ENCODE data around the gene TSR1. TPM values are rescaled to one million over a fixed set of nuclear protein-coding genes. Genes with fewer than 3 reads are reported as not detected.
"Not testable (repeated sequence)": the region's sequence is repeated elsewhere in the genome, so short reads cannot be mapped to it uniquely, and the experiment has no call there.

TSR1 gene
- total RNA-seq, 2 experiments from 2014 or later, result 36.0 to 36.6 TPM

- H3K36me3 Mint-ChIP-seq (ENCODE audit: low read depth), result peaks cover 27% of the 10 kb centered on the region
- ChIA-PET CTCF (interaction anchor here (0.5 to 1.4 kb wide), 4 partner anchors 11 to 276 kb away, joined by 3 to 5 read pairs (median 4); partner anchors contain the start of gene HIC1), POLR2A (interaction anchor here (1.4 kb wide), 1 partner anchor 52 kb away, joined by 3 read pairs; no protein-coding TSS in a partner anchor)
- DNase-seq, result no peak
- H3K27me3 Mint-ChIP-seq (ENCODE audit: low read depth), result no peaks in the 10 kb centered on the region
- no peak overlapping the region for H3K27ac Mint-ChIP-seq
- no peak for ATAC-seq
- H3K9me3 Mint-ChIP-seq (ENCODE audit: insufficient read depth), result no peaks in the 10 kb centered on the region
- H3K4me3 Mint-ChIP-seq, result no peak overlapping the region
- peaks cover 13% of the 10 kb centered on the region for H3K4me1 Mint-ChIP-seq (ENCODE audit: low read depth)
These were observed 5.0 kb downstream of the TSR1 start for GRCh38 chr17:2331303-2331702.

GRCh38 chr17:2323629-2324314 is 12.5 kb downstream of the TSR1 start:
- CTCF ChIA-PET, result no interaction called here
- ATAC-seq (no peak), DNase-seq (no peak)
- Mint-ChIP-seq H3K27me3 (ENCODE audit: low read depth) (no peaks in the 10 kb centered on the region), H3K27ac (peak overlapping the region; percentile 67), H3K4me3 (no peak overlapping the region), H3K9me3 (ENCODE audit: insufficient read depth) (no peaks in the 10 kb centered on the region), H3K36me3 (ENCODE audit: low read depth) (peaks cover 52% of the 10 kb centered on the region), H3K4me1 (ENCODE audit: low read depth) (peaks cover 19% of the 10 kb centered on the region)
- POLR2A ChIA-PET, result interaction anchor here (1.0 to 1.1 kb wide), 2 partner anchors 12 to 14 kb away, joined by 3 to 4 read pairs; partner anchors contain the start of gene TSR1

DNA sequence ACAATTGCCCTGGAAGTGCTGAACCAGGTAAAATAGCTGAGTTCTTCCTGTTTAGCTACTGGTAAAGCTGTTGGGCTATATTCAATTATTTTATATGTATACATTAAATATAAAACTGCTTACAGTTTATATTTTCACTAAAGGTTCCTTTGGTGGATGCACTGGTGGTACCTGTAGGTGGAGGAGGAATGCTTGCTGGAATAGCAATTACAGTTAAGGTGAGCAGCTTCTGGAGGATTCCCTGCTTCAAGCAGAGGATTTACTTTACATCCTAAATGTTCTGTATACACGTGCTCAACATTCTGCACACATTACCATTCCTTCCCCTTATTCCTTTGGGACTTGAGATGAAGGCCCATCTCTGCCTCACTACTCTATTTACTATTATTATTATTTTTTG is 14.9 kb downstream of the TSR1 start:
- no peak overlapping the region for H3K27ac Mint-ChIP-seq
- ChIA-PET POLR2A (no interaction called here), CTCF (no interaction called here)
- H3K4me1 Mint-ChIP-seq (ENCODE audit: low read depth), result peaks cover 17% of the 10 kb centered on the region
- ATAC-seq (no peak), DNase-seq (no peak)
- no peak overlapping the region for H3K4me3 Mint-ChIP-seq
- H3K36me3 Mint-ChIP-seq (ENCODE audit: low read depth), result peaks cover 50% of the 10 kb centered on the region
- no peaks in the 10 kb centered on the region for H3K9me3 Mint-ChIP-seq (ENCODE audit: insufficient read depth)
- no peaks in the 10 kb centered on the region for H3K27me3 Mint-ChIP-seq (ENCODE audit: low read depth)

DNA sequence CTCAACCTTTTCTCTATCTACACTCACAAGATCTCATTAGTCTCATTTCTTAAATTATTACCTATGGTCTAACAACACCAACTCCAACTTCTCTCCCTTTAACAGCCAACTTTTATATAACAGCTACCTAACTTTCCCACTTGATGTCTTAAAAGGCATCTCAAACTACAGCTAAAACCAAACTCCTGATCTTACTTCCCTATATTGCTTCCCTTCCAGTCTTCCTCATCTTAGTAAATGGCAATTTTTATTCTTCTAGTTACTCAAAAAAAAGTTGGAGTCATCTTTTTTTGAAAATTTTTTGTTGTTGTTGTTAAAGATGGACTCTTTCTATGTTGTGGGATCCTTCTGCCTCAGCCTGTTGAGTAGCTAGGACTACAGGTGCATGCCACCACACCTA is 17.2 kb downstream of the TSR1 start:
- H3K27me3 Mint-ChIP-seq (ENCODE audit: low read depth), result no peaks in the 10 kb centered on the region
- CTCF ChIA-PET, result interaction anchor here (1.0 to 1.2 kb wide), 2 partner anchors 64 to 264 kb away, joined by 4 read pairs; partner anchors contain the start of gene HIC1
- H3K4me1 Mint-ChIP-seq (ENCODE audit: low read depth), result peaks cover 2% of the 10 kb centered on the region
- H3K9me3 Mint-ChIP-seq (ENCODE audit: insufficient read depth), result no peaks in the 10 kb centered on the region
- H3K4me3 Mint-ChIP-seq, result no peak overlapping the region
- peaks cover 34% of the 10 kb centered on the region for H3K36me3 Mint-ChIP-seq (ENCODE audit: low read depth)
- ATAC-seq (no peak), DNase-seq (no peak)
- peak overlapping the region; percentile 43 for H3K27ac Mint-ChIP-seq
- POLR2A ChIA-PET, result no interaction called here

DNA sequence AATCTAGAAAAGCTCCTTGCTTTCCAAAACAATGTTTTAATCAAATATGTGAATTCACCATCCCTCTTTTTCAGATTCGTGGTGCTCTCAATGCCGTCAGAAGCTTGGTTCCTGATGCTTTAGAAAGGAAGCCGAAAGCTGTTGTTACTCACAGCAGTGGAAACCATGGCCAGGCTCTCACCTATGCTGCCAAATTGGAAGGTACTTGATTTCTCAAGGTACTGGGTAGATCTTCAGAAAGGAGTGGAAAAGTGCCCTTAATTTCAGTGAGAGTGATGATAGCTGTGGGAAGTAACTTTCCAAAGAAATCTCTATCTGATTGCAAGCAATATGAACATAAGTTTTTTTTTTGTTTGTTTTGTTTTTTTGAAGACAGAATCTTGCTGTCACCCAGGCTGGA is 18.5 kb downstream of the TSR1 start:
- ChIA-PET POLR2A (no interaction called here), CTCF (interaction anchor here (0.5 to 1.4 kb wide), 4 partner anchors 12 to 37 kb away, joined by 3 to 4 read pairs (median 3); partner anchors contain the start of genes SMG6 and SRR)
- no peaks in the 10 kb centered on the region for H3K9me3 Mint-ChIP-seq (ENCODE audit: insufficient read depth)
- no peaks in the 10 kb centered on the region for H3K27me3 Mint-ChIP-seq (ENCODE audit: low read depth)
- no peak for ATAC-seq
- H3K4me1 Mint-ChIP-seq (ENCODE audit: low read depth), result no peaks in the 10 kb centered on the region
- H3K4me3 Mint-ChIP-seq, result no peak overlapping the region
- H3K36me3 Mint-ChIP-seq (ENCODE audit: low read depth), result peaks cover 22% of the 10 kb centered on the region
- DNase-seq, result no peak
- H3K27ac Mint-ChIP-seq, result no peak overlapping the region

DNA sequence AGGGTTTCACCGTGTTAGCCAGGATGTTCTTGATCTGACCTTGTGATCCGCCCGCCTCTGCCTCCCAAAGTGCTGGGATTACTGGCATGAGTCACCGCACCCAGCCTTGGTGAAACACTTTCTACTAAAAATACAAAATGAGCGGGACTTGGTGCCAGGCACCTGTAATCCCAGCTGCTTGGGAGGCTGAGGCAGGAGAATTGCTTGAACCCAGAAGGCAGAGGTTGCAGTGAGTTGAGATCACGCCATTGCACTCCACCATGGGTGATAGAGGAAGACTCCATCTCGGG is 19.4 kb downstream of the TSR1 start:
- H3K4me3 Mint-ChIP-seq; H3K27ac Mint-ChIP-seq; H3K27me3 Mint-ChIP-seq (ENCODE audit: low read depth); H3K9me3 Mint-ChIP-seq (ENCODE audit: insufficient read depth); POLR2A ChIA-PET; H3K4me1 Mint-ChIP-seq (ENCODE audit: low read depth); DNase-seq; ATAC-seq: not testable (repeated sequence)
- H3K36me3 Mint-ChIP-seq (ENCODE audit: low read depth), result peaks cover 16% of the 10 kb centered on the region
- CTCF ChIA-PET, result interaction anchor here (1.4 kb wide), 1 partner anchor 13 kb away, joined by 4 read pairs; the partner anchor contains the start of genes SMG6 and SRR

- POLR2A ChIA-PET, result no interaction called here
- Mint-ChIP-seq H3K27me3 (ENCODE audit: low read depth) (no peaks in the 10 kb centered on the region), H3K4me3 (no peak overlapping the region), H3K9me3 (ENCODE audit: insufficient read depth) (no peaks in the 10 kb centered on the region), H3K36me3 (ENCODE audit: low read depth) (peaks cover 6% of the 10 kb centered on the region), H3K4me1 (ENCODE audit: low read depth) (peaks cover 6% of the 10 kb centered on the region), H3K27ac (no peak overlapping the region)
- ATAC-seq (no peak), DNase-seq (no peak)
- CTCF ChIA-PET, result no interaction called here
These were observed 23.5 kb downstream of the TSR1 start for GRCh38 chr17:2312736-2313135.

DNA sequence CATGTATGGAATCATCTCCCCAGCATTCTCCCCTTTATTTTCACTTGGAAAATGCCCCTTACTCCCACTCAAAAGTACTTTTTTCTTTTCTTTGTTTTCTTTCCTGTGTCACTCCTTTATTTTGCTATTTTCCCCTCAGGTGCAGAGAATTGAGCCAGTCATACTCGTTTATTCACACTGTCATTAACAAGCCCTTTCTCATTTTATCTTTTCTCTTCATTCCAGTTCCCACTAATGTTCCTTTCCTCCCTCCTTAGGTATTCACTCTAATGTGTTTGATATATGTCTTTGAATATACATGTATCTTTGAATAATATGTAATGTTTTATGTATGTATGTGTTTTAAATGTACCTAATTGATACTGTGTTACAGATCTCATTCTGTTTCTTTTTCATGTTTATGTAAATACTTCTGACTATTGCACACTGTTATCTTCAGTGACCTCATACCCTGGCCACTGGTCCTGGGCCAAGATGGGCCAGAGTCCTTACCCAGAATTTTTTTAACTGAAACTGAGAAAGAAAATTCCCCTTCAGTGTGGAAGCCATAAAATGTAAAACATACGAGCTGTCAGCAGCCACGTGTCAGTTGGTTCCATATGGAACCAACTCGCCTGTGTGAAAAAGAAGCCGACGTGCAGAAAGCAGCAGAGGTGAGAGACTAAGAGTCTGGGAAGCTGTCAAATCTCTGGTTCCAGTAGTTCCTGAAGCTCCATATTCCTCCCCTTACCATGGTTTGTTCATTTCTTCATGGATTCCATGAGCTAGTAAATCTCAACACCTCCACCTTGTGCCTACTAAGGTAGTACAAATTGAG is 26.7 kb downstream of the TSR1 start:
- Mint-ChIP-seq H3K36me3 (ENCODE audit: low read depth) (peaks cover 24% of the 10 kb centered on the region), H3K27ac (no peak overlapping the region), H3K4me3 (no peak overlapping the region), H3K27me3 (ENCODE audit: low read depth) (no peaks in the 10 kb centered on the region), H3K9me3 (ENCODE audit: insufficient read depth) (no peaks in the 10 kb centered on the region), H3K4me1 (ENCODE audit: low read depth) (peaks cover 26% of the 10 kb centered on the region)
- no peak for ATAC-seq
- POLR2A ChIA-PET, result no interaction called here
- no peak for DNase-seq
- CTCF ChIA-PET, result interaction anchor here (1.3 to 1.5 kb wide), 2 partner anchors 43 to 65 kb away, joined by 3 to 4 read pairs; no protein-coding TSS in a partner anchor

GRCh38 chr17:2304931-2305330 is 31.3 kb downstream of the TSR1 start:
- Mint-ChIP-seq H3K27ac (peak overlapping the region; percentile 52), H3K4me1 (ENCODE audit: low read depth) (peaks cover 54% of the 10 kb centered on the region), H3K4me3 (peak overlapping the region; percentile 64), H3K27me3 (ENCODE audit: low read depth) (no peaks in the 10 kb centered on the region), H3K36me3 (ENCODE audit: low read depth) (peaks cover 31% of the 10 kb centered on the region), H3K9me3 (ENCODE audit: insufficient read depth) (no peaks in the 10 kb centered on the region)
- ChIA-PET POLR2A (interaction anchor here (0.7 kb wide), 1 partner anchor 51 kb away, joined by 3 read pairs; no protein-coding TSS in a partner anchor), CTCF (interaction anchor here (1.0 to 3.3 kb wide), 2 partner anchors 111 to 250 kb away, joined by 6 to 13 read pairs; partner anchors contain the start of gene HIC1)
- ATAC-seq (no peak), DNase-seq (no peak)

GRCh38 chr17:2303204-2304188 is 32.8 kb downstream of the TSR1 start, which contains the start of the genes SMG6 and SRR:
Gene SMG6 (minus strand): TSS chr17:2303785. CDS start chr17:2303720, 65 bp downstream.
Gene SRR (plus strand): TSS chr17:2303950. CDS start chr17:2315561, 11,611 bp downstream.
- ATAC-seq, result peak; percentile 90
- peaks cover 40% of the 10 kb centered on the region for H3K36me3 Mint-ChIP-seq (ENCODE audit: low read depth)
- no peaks in the 10 kb centered on the region for H3K27me3 Mint-ChIP-seq (ENCODE audit: low read depth)
- DNase-seq, result peak; percentile 96
- CTCF ChIA-PET, result interaction anchor here (0.6 to 3.3 kb wide), 14 partner anchors 11 to 250 kb away, joined by 3 to 13 read pairs (median 4); partner anchors contain the start of genes HIC1 and TSR1
- H3K4me3 Mint-ChIP-seq, result peak within 1 kb of the TSS; percentile 95
- POLR2A ChIA-PET, result interaction anchor here (0.6 to 1.8 kb wide), 6 partner anchors 10 to 248 kb away, joined by 3 to 5 read pairs (median 3); no protein-coding TSS in a partner anchor
- no peaks in the 10 kb centered on the region for H3K9me3 Mint-ChIP-seq (ENCODE audit: insufficient read depth)
- H3K27ac Mint-ChIP-seq, result peak within 1 kb of the TSS; percentile 83
- H3K4me1 Mint-ChIP-seq (ENCODE audit: low read depth), result peaks cover 56% of the 10 kb centered on the region

GRCh38 chr17:2302778-2303203 is 33.5 kb downstream of the TSR1 start:
- ChIA-PET POLR2A (interaction anchor here (0.6 to 1.8 kb wide), 7 partner anchors 11 to 247 kb away, joined by 3 to 5 read pairs (median 3); no protein-coding TSS in a partner anchor), CTCF (interaction anchor here (0.7 to 3.3 kb wide), 14 partner anchors 10 to 249 kb away, joined by 3 to 13 read pairs (median 4); partner anchors contain the start of genes HIC1 and TSR1)
- peak overlapping the region; percentile 95 for H3K4me3 Mint-ChIP-seq
- H3K36me3 Mint-ChIP-seq (ENCODE audit: low read depth), result peaks cover 44% of the 10 kb centered on the region
- H3K27ac Mint-ChIP-seq, result peak overlapping the region; percentile 83
- no peaks in the 10 kb centered on the region for H3K9me3 Mint-ChIP-seq (ENCODE audit: insufficient read depth)
- H3K4me1 Mint-ChIP-seq (ENCODE audit: low read depth), result peaks cover 57% of the 10 kb centered on the region
- H3K27me3 Mint-ChIP-seq (ENCODE audit: low read depth), result no peaks in the 10 kb centered on the region
- ATAC-seq (no peak), DNase-seq (no peak)
